Esophagus (tissue), 2 donors: ENCODE data around the gene PUM1. TPM values are rescaled to one million over a fixed set of nuclear protein-coding genes. Genes with fewer than 3 reads are reported as not detected.

Experiments used
- H3K27ac ChIP-seq, 2 donors: one replicate each; pipeline ENCODE4 v1.5.1; 2013; ENCODE audit warnings: low read depth in 2 of 2, mild to moderate bottlenecking in 2 of 2, inconsistent platforms in 1 of 2, low read length in 1 of 2, moderate library complexity in 1 of 2
- H3K27me3 ChIP-seq, 2 donors: one replicate each; pipeline ENCODE4 v1.6.1; 2013; ENCODE audit warnings: low read length in 2 of 2, control low read depth in 1 of 2, mild to moderate bottlenecking in 1 of 2; ENCODE audit not compliant: insufficient read depth in 2 of 2, control insufficient read depth in 1 of 2
- H3K36me3 ChIP-seq, 2 donors: one replicate each; pipeline ENCODE4 v1.6.1; 2013; ENCODE audit warnings: low read length in 1 of 2; ENCODE audit not compliant: control insufficient read depth in 2 of 2, insufficient read depth in 2 of 2
- H3K4me1 ChIP-seq, 2 donors: one replicate each; pipeline ENCODE4 v1.6.1; 2013; ENCODE audit warnings: low read length in 1 of 2; ENCODE audit not compliant: control insufficient read depth in 2 of 2, insufficient read depth in 2 of 2
- H3K4me3 ChIP-seq, 2 donors: one replicate each; pipeline ENCODE4 v1.5.1; 2013; ENCODE audit warnings: low read length in 2 of 2, mild to moderate bottlenecking in 2 of 2, low read depth in 1 of 2, moderate library complexity in 1 of 2
- H3K9me3 ChIP-seq, 2 donors: one replicate each; pipeline ENCODE4 v1.6.1; 2013; ENCODE audit warnings: mild to moderate bottlenecking in 2 of 2, low read depth in 1 of 2, low read length in 1 of 2, moderate library complexity in 1 of 2; ENCODE audit not compliant: control insufficient read depth in 2 of 2, insufficient read depth in 1 of 2
- WGBS, 2 donors: extraction: QIAGEN DNeasy Blood & Tissue Kit; methylation state at CpG; one replicate each; pipeline ENCODE4 v1.1.7; 2013; 5-methylcytosine and 5-hydroxymethylcytosine counted together
- polyA plus RNA-seq, 2 donors: library from polyadenylated mRNA; stranded (reverse); fragments of 200-250 nt; gene quantifications; one replicate each; pipeline ENCODE4 v1.2.3, GENCODE V29; 2013
- donor health status: healthy with polysubstance abuse.
- donor health status: Bipolar disorder and iron deficiency.

PUM1 gene
- polyA plus RNA-seq, 2 donors = 15.7 to 16.4 TPM

DNA sequence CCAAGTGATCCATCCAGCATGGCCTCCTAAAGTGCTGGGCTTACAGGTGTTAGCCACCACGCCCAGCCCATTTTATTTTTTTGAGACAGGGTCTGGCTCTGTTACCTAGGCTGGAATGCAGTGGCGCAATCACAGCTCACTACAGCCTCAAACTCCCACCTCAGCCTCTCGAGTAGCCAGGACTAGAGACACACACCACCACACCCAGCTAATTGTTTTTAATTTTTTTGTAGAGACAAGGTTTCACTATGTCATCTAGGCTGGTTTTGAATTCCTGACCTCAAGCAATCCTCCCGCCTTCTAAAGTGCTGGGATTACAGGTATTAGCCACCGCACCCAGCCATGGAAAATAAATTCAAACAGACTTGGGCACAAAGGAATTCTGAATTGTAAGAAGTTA lies 31.9 kb downstream of the PUM1 start:
- no peak overlapping the region for H3K4me3 ChIP-seq
- peaks cover 0 to 7% of the 10 kb centered on the region in 2 donors for H3K4me1 ChIP-seq
- H3K9me3 ChIP-seq = no peaks in the 10 kb centered on the region
- H3K36me3 ChIP-seq = no peaks in the 10 kb centered on the region
- H3K27me3 ChIP-seq = no peaks in the 10 kb centered on the region
- peak overlapping the region; percentile 3 to 24 for H3K27ac ChIP-seq
- 70 to 75% methylated on average over 5 of the region's 5 CpGs for WGBS, 2 donors

DNA sequence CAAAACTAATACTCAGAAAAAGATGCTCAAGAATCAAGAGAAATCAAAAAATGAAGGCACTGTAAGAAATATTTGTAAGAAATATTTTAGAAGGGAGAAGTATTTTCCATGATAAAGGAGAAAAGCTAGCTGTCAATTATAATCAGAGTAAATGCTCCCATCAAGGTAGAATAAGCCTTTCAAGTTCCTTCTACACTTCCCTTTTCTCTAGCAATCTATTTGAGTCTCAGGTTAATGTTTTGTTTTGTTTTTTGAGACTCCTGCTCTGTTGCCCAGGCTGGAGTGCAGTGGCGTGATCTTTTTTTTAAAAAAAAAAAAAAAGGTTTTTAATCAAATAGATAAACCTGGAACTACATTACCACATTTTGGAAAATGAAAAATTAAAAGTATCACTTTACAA lies 33.3 kb downstream of the PUM1 start:
- no peaks in the 10 kb centered on the region for H3K27me3 ChIP-seq
- H3K4me3 ChIP-seq = no peak overlapping the region
- no peaks in the 10 kb centered on the region for H3K36me3 ChIP-seq
- 90 to 98% methylated on average over 1 of the region's 1 CpG for WGBS, 2 donors
- no peak overlapping the region for H3K27ac ChIP-seq
- H3K4me1 ChIP-seq = peaks cover 0 to 7% of the 10 kb centered on the region in 2 donors
- no peaks in the 10 kb centered on the region for H3K9me3 ChIP-seq

GRCh38 chr1:31031330-31032143 lies 34.0 kb downstream of the PUM1 start:
- Histone ChIP-seq H3K27ac (no peak overlapping the region), H3K27me3 (no peaks in the 10 kb centered on the region), H3K9me3 (no peaks in the 10 kb centered on the region), H3K4me3 (no peak overlapping the region), H3K36me3 (no peaks in the 10 kb centered on the region), H3K4me1 (peaks cover 0 to 7% of the 10 kb centered on the region in 2 donors)
- WGBS, 2 donors = 83 to 86% methylated on average over 5 of the region's 5 CpGs

GRCh38 chr1:31029026-31029425 lies 36.5 kb downstream of the PUM1 start:
- Histone ChIP-seq H3K9me3 (no peaks in the 10 kb centered on the region), H3K27me3 (no peaks in the 10 kb centered on the region), H3K36me3 (peaks cover 0 to 2% of the 10 kb centered on the region in 2 donors), H3K4me1 (peaks cover 0 to 4% of the 10 kb centered on the region in 2 donors), H3K4me3 (no peak overlapping the region), H3K27ac (no peak overlapping the region)

DNA sequence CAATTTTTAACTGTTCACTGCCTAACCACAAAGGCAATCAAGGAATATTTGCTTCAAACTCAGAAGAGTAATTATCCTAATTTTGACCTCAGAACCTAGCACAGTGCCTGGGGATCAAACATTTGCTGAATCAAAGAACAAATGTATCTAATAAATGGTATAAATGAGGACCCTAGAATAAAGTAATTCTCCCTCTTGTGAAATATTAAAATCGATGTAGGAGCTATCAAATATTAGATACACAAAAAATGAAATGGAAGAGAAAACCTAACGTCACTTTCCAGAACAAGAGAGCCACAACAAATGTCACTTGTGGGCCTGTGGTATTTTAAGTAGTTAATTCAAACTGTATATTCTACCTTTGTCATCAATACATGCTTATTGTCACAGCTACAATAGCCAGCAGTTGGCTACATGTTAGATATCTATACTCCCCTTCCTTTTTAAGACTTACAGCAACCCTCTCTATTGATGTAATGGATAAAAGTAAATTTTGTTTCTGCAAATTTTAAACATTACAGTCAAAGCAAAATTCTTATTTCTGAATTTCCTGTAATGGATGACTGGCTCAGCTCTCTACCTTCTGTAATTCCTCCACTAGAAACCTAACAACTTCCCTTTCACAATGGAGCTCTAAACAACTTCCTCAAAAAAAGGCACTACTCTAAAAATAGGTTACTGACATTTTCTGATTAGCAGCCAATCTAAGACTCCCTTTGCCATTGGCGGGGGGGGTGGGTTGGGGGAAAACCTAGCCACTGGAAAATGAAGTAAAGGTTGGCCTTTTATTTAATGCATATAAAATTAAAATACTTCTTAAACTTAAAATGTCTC lies 37.6 kb downstream of the PUM1 start:
- 66 to 71% methylated on average over 3 of the region's 3 CpGs for WGBS, 2 donors
- peaks cover 0 to 2% of the 10 kb centered on the region in 2 donors for H3K36me3 ChIP-seq
- peaks cover 0 to 4% of the 10 kb centered on the region in 2 donors for H3K4me1 ChIP-seq

DNA sequence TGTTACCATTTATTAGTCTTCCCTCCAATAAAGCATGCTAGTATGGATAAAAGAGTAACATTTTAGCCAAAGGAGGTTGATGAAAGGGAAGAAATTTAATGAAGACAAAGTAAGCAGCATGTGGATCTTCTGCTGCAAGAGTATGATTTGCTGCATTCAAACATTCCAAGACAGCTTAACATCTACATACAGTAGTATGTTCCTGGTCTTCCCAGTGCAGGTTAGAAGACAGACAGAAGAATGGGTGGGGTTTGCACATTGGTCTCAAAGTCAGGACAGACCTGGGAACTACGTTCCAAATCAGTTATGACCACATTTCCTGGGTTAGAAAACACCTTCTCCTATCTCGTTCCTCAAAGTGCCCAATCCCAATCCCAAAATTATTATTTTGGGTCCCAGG lies 43.3 kb downstream of the PUM1 start:
- no peaks in the 10 kb centered on the region for H3K27me3 ChIP-seq
- no peak overlapping the region for H3K4me3 ChIP-seq
- H3K27ac ChIP-seq = no peak overlapping the region
- no peaks in the 10 kb centered on the region for H3K4me1 ChIP-seq
- no peaks in the 10 kb centered on the region for H3K9me3 ChIP-seq
- WGBS, 2 donors = 60 to 81% methylated on average over 2 of the region's 2 CpGs
- H3K36me3 ChIP-seq = peaks cover 0 to 2% of the 10 kb centered on the region in 2 donors

More for the DNA sequence above, 37.6 kb downstream of the PUM1 start:
- Histone ChIP-seq H3K9me3 (no peaks in the 10 kb centered on the region), H3K27ac (no peak overlapping the region), H3K4me3 (no peak overlapping the region), H3K27me3 (no peaks in the 10 kb centered on the region)

GRCh38 chr1:31020007-31020790 lies 45.3 kb downstream of the PUM1 start:
- Histone ChIP-seq H3K4me1 (no peaks in the 10 kb centered on the region), H3K27ac (no peak overlapping the region), H3K36me3 (no peaks in the 10 kb centered on the region), H3K4me3 (no peak overlapping the region), H3K9me3 (no peaks in the 10 kb centered on the region), H3K27me3 (no peaks in the 10 kb centered on the region)
- WGBS, 2 donors = 46 to 54% methylated on average over 3 of the region's 3 CpGs

GRCh38 chr1:31019401-31019800 lies 46.1 kb downstream of the PUM1 start:
- no peaks in the 10 kb centered on the region for H3K27me3 ChIP-seq
- H3K27ac ChIP-seq = no peak overlapping the region
- WGBS, 2 donors = 48 to 50% methylated on average over 3 of the region's 3 CpGs
- H3K4me1 ChIP-seq = no peaks in the 10 kb centered on the region
- no peak overlapping the region for H3K4me3 ChIP-seq
- no peaks in the 10 kb centered on the region for H3K9me3 ChIP-seq
- H3K36me3 ChIP-seq = no peaks in the 10 kb centered on the region

GRCh38 chr1:31016868-31017267 lies 48.6 kb downstream of the PUM1 start:
- no peak overlapping the region for H3K27ac ChIP-seq
- no peaks in the 10 kb centered on the region for H3K36me3 ChIP-seq
- H3K4me3 ChIP-seq = no peak overlapping the region
- no peaks in the 10 kb centered on the region for H3K9me3 ChIP-seq
- H3K4me1 ChIP-seq = peaks cover 0 to 3% of the 10 kb centered on the region in 2 donors
- no peaks in the 10 kb centered on the region for H3K27me3 ChIP-seq
- 43 to 49% methylated on average over 3 of the region's 3 CpGs for WGBS, 2 donors
